ENCODE data around the gene ACTR3C.
"Not testable (repeated sequence)": the region's sequence is repeated elsewhere in the genome, so short reads cannot be mapped to it uniquely, and the experiment has no call there.

The ACTR3C gene

DNA sequence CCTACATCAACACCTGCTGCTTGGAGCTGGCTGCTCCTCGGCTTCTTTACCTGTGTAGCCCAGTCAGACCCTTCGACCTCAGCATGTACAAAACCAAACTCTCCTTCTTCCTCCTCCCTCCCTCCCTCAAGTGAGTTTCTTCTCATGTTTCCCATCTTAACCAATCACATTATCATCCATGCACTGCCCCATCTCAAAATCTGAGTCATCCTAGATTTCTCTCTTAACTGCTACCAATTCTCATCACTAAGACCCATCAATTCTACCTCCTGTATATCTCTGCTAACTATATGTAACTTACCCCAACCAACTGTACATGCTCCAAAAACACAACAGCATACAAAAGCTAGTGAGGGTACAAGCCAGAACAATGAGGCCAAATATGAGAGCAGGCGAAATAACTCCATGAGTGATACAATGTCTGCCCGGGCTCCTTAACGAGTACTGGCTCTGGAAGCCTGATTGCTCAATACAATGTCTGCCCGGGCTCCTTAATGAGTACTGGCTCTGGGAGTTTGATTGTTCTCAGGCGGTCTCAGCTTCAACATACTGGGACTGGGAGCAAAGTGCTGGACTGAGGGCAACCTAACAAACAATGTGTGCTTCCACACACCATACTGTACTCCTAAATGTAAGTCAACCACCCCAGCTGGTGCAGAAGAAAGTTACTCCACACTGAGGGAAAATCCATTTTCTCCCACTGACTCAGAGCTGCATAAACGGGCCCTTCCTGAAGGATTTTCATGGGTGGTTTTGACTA, 18.7 kb downstream of the ACTR3C start:
- H3K4me1 ChIP-seq (ENCODE audit: control insufficient read depth, insufficient read depth, low read length); H3K36me3 ChIP-seq (ENCODE audit: control insufficient read depth, insufficient read depth, low read length); H3K9ac ChIP-seq (ENCODE audit: low read length); H3K27me3 ChIP-seq (ENCODE audit: control insufficient read depth, insufficient read depth, low read length); H3K4me3 ChIP-seq (ENCODE audit: low read length); H3K9me3 ChIP-seq (ENCODE audit: control insufficient read depth, low read length): not testable (repeated sequence)

DNA sequence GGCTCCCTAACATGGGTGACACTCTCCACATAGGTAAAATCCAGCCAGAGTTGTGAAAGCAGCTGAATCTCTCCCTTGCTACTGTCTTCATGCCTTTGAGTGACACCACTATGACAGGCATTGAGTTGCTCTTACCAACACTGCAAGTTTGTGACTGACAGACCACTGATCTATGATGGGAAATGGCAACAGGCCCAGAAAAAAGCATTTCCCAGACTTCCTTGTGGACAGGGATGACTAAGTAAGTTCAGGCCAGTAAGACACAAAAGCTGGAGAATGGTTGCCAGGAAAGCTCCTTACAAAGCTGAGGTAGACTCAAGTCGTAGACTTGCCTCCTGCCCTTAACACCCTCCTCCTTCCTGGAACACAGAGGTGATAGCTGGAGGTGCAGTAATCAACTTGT, 20.4 kb downstream of the ACTR3C start:
- H3K4me1 ChIP-seq (ENCODE audit: control insufficient read depth, insufficient read depth, low read length); H3K27me3 ChIP-seq (ENCODE audit: control insufficient read depth, insufficient read depth, low read length); H3K9ac ChIP-seq (ENCODE audit: low read length); H3K9me3 ChIP-seq (ENCODE audit: control insufficient read depth, low read length); H3K36me3 ChIP-seq (ENCODE audit: control insufficient read depth, insufficient read depth, low read length); H3K4me3 ChIP-seq (ENCODE audit: low read length): not testable (repeated sequence)

DNA sequence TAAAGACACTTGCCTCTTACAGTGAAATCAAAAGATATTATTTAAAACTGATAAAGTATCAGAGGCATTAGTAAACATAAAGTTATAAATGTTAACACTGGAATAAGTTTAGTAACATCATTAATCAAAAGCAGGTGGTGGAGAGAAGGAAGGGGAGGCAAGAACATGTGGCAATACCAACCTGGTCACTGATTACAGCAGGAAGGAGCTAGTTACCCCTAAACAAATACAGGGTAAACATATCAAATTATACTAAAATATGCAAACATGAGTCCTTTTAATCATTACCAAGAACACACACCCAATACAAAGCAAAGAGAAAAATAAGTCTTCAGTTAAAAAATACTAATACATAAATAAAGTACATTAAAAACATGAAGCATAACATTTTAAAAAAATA, 25.4 kb downstream of the ACTR3C start:
- H3K27me3 ChIP-seq (ENCODE audit: control insufficient read depth, insufficient read depth, low read length); H3K4me1 ChIP-seq (ENCODE audit: control insufficient read depth, insufficient read depth, low read length); H3K36me3 ChIP-seq (ENCODE audit: control insufficient read depth, insufficient read depth, low read length); H3K9me3 ChIP-seq (ENCODE audit: control insufficient read depth, low read length); H3K9ac ChIP-seq (ENCODE audit: low read length); H3K4me3 ChIP-seq (ENCODE audit: low read length): not testable (repeated sequence)

DNA sequence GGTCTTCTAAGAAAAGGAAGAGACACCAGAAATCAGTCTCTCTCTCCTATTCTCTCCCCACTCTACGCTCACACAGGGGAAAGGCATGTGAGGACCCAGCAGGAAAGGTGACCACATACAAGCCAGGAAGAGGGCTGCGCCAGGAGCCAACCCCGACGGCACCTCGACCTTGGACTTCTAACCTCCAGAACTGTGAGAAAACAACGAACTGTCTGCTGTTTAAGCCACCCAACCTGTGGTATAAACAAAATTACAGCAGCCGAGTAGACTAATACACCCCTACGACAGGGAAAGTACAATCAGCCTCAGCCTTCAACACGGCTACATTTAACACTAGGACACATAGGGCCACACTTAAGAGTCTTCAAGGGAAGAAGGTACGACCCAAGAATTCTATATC, 26.5 kb downstream of the ACTR3C start:
- not testable (repeated sequence) for H3K27me3 ChIP-seq (ENCODE audit: control insufficient read depth, insufficient read depth, low read length); H3K9me3 ChIP-seq (ENCODE audit: control insufficient read depth, low read length); H3K36me3 ChIP-seq (ENCODE audit: control insufficient read depth, insufficient read depth, low read length); H3K4me1 ChIP-seq (ENCODE audit: control insufficient read depth, insufficient read depth, low read length); H3K4me3 ChIP-seq (ENCODE audit: low read length); H3K9ac ChIP-seq (ENCODE audit: low read length)

DNA sequence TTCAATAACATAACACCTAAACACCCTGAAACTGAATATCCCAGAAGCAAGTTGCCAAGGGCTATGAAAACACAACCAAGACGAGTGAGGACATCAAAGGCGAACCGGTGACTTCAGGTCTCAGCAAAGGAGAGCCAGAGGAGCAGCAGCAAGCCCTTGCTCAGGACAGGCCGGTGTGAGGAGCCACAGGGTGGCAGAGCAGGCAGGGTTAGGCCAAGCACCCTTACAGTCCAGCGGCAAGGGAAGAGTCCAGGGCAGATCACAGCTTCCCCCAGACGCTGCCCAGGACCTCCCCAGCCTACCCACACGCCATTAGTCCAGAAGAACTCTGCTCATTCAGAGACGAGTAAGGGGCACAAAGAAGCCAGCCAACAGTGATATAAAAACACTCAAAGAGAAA, 27.7 kb downstream of the ACTR3C start:
- not testable (repeated sequence) for H3K9ac ChIP-seq (ENCODE audit: low read length); H3K4me1 ChIP-seq (ENCODE audit: control insufficient read depth, insufficient read depth, low read length); H3K9me3 ChIP-seq (ENCODE audit: control insufficient read depth, low read length); H3K4me3 ChIP-seq (ENCODE audit: low read length); H3K27me3 ChIP-seq (ENCODE audit: control insufficient read depth, insufficient read depth, low read length); H3K36me3 ChIP-seq (ENCODE audit: control insufficient read depth, insufficient read depth, low read length)

DNA sequence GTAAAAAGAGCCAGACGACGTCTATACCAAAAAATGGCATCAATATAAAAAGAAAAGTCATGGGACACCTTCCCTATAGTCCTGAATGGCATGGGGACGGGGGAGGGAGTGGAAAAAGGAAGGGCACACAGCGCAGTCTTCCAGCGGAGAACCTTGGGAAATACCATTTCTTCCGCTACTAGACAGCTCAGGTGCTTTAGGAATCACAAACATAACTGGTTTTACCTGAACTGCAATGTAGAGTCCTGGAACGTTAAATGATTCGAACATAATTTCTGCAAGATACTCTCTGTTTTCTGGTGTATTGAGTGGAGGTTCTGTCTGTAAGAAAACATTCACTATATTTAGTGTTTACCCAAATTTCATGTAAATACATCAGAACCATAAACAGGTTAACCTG, 28.3 kb downstream of the ACTR3C start:
- not testable (repeated sequence) for H3K9me3 ChIP-seq (ENCODE audit: control insufficient read depth, low read length); H3K36me3 ChIP-seq (ENCODE audit: control insufficient read depth, insufficient read depth, low read length); H3K4me3 ChIP-seq (ENCODE audit: low read length); H3K9ac ChIP-seq (ENCODE audit: low read length); H3K27me3 ChIP-seq (ENCODE audit: control insufficient read depth, insufficient read depth, low read length); H3K4me1 ChIP-seq (ENCODE audit: control insufficient read depth, insufficient read depth, low read length)

DNA sequence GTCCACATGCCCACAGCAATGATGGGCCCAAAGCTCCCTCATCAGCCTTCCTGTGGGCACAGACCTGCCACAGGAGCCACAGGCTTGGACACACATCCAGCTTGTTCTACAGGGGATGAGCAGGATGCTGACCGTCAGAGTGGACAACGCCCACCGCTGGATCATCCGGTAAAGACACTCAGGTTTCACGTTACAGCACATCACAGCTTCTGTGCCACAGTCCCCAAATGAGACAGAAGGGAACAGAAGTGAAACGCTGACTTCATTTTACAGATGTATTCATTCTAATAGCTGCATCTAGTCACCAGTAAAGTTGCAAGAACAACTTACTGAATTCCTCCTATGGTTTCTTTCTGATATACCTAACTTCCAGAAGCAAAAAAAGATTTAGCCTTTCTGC, 33.0 kb downstream of the ACTR3C start:
- H3K36me3 ChIP-seq (ENCODE audit: control insufficient read depth, insufficient read depth, low read length); H3K4me3 ChIP-seq (ENCODE audit: low read length); H3K4me1 ChIP-seq (ENCODE audit: control insufficient read depth, insufficient read depth, low read length); H3K9me3 ChIP-seq (ENCODE audit: control insufficient read depth, low read length); H3K9ac ChIP-seq (ENCODE audit: low read length); H3K27me3 ChIP-seq (ENCODE audit: control insufficient read depth, insufficient read depth, low read length): not testable (repeated sequence)

DNA sequence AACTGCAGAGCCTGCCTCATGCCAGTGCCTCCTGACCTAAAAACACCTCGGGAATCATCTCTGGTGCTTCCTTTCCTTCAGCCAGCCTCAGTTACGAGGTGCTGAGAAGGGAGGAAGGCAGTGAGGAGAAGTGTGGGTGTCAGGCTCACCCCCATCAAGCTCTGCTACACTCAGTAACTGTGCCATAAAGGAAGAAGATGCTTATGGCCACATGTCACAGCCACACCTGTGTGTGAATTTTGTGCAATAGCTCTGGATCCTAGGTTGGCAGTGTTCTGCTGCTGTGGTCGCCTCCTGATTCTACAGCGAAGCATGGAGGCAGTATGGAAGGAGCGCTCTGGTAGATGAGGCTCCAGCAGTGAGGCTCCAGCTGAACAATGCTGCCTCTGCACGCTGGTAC, 34.5 kb downstream of the ACTR3C start:
- H3K9ac ChIP-seq (ENCODE audit: low read length); H3K27me3 ChIP-seq (ENCODE audit: control insufficient read depth, insufficient read depth, low read length); H3K36me3 ChIP-seq (ENCODE audit: control insufficient read depth, insufficient read depth, low read length); H3K4me3 ChIP-seq (ENCODE audit: low read length); H3K4me1 ChIP-seq (ENCODE audit: control insufficient read depth, insufficient read depth, low read length); H3K9me3 ChIP-seq (ENCODE audit: control insufficient read depth, low read length): not testable (repeated sequence)

DNA sequence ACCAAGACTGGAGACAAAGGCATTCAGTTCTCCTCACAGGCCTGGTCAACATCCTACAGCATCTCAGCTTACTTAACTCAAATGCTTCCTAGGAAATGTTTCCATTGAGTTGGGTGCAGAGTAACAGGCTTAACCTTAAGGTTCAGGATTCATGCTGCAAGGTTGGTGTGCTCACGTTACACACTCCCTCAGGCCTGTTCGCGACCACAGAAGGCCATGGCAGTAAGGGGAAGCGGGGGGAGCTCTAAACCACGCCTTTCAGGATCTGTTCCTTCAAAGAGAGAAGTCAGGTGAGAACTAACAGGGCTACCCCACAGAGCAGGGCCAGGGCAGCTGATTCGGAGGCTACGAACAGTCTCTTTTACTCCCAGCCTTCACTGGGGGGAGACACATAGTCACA, 35.5 kb downstream of the ACTR3C start:
- not testable (repeated sequence) for H3K9me3 ChIP-seq (ENCODE audit: control insufficient read depth, low read length); H3K4me3 ChIP-seq (ENCODE audit: low read length); H3K4me1 ChIP-seq (ENCODE audit: control insufficient read depth, insufficient read depth, low read length); H3K36me3 ChIP-seq (ENCODE audit: control insufficient read depth, insufficient read depth, low read length); H3K9ac ChIP-seq (ENCODE audit: low read length); H3K27me3 ChIP-seq (ENCODE audit: control insufficient read depth, insufficient read depth, low read length)

DNA sequence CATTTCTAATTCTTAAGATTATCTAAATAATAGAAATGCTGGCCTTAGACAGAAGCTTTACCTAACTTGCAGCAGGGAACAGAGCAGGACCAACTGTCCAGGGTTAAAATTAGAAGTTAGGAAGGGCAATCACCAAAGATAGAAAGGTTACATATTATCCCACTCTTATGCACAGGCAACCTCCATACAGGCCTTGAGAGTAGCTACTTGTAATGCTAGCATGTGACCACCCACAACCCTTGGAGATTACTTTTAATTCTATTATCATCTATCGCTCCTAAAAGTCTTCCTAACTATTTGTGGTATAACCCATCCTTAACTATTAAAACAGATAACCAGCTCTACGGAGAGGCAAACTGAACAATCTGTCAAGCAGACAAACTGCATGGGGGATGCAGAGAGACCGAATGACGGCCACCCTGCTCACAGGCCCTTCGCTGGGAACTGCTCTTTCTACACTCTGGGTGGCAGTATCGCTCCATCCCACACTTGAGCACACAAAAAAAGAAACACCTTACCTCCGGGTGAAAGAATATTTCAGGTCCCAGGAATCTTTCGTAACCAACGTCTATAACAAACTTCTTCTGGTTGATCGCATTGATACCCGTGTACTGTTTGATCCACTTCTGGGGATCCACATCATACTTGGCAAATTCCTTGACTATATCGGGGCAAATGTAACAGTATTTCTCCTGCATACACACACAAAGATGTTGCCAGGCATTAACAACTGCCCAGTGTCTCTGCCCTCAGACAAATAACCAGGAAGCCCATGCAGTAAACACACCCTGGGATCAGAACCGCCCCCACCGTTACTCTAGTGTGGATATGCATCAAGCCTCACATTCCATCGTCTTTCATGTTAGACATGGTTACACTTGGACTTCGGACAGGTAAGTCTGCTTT, 37.2 kb downstream of the ACTR3C start:
- H3K9ac ChIP-seq (ENCODE audit: low read length); H3K9me3 ChIP-seq (ENCODE audit: control insufficient read depth, low read length); H3K4me3 ChIP-seq (ENCODE audit: low read length); H3K36me3 ChIP-seq (ENCODE audit: control insufficient read depth, insufficient read depth, low read length); H3K4me1 ChIP-seq (ENCODE audit: control insufficient read depth, insufficient read depth, low read length); H3K27me3 ChIP-seq (ENCODE audit: control insufficient read depth, insufficient read depth, low read length): not testable (repeated sequence)

DNA sequence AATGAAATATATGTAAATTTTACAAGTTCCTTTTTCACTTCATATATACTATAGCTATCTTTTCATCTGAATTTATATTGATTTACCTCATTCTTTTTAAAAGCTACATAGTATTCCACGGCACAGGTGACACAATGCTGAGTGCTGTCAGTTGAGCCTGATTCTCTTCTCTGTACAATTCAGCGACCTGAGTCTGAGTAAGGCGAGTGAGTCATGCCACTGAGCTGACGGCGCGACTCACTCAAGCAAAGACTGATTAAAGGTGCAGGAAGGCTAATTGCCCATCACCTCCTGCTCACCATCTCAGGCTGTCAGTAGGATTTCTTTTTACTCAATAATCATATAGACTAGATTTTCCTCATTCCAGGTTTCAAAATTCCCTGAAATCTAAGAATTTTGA, 39.7 kb downstream of the ACTR3C start:
- not testable (repeated sequence) for H3K9ac ChIP-seq (ENCODE audit: low read length); H3K27me3 ChIP-seq (ENCODE audit: control insufficient read depth, insufficient read depth, low read length); H3K36me3 ChIP-seq (ENCODE audit: control insufficient read depth, insufficient read depth, low read length); H3K4me1 ChIP-seq (ENCODE audit: control insufficient read depth, insufficient read depth, low read length); H3K9me3 ChIP-seq (ENCODE audit: control insufficient read depth, low read length); H3K4me3 ChIP-seq (ENCODE audit: low read length)

DNA sequence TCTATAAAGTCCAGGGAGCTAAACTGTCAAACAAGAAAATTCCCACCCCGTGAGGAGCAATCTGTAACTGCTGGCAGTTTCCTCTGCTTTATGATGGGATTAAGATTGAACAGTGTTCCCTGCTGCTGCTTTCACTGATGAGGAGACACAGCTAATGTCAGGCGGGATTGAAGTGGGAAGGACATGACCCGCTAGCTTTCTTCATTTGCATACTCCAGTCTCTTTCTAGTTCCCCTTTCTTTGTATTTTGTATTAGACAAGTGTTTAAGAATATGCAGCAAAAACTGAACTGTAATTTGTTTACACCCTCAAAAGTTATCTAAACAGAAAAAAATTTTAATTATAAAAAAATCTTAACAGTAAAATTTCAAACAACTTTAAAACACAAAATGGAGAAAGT, 40.2 kb downstream of the ACTR3C start:
- not testable (repeated sequence) for H3K27me3 ChIP-seq (ENCODE audit: control insufficient read depth, insufficient read depth, low read length); H3K9me3 ChIP-seq (ENCODE audit: control insufficient read depth, low read length); H3K4me3 ChIP-seq (ENCODE audit: low read length); H3K9ac ChIP-seq (ENCODE audit: low read length); H3K36me3 ChIP-seq (ENCODE audit: control insufficient read depth, insufficient read depth, low read length); H3K4me1 ChIP-seq (ENCODE audit: control insufficient read depth, insufficient read depth, low read length)
